Muscle layer of duodenum (tissue), 2 donors: ENCODE data around the gene SHLD3.
"Not testable (repeated sequence)": the region's sequence is repeated elsewhere in the genome, so short reads cannot be mapped to it uniquely, and the experiment has no call there.

Experiments
- H3K27ac ChIP-seq: one replicate; pipeline ENCODE4 v1.7.0; 2013; ENCODE audit warnings: mild to moderate bottlenecking, low read length
- H3K27me3 ChIP-seq: one replicate; pipeline ENCODE4 v1.7.0; 2013; ENCODE audit warnings: low read depth, mild to moderate bottlenecking, control low read depth, low read length
- H3K36me3 ChIP-seq, 2 donors: one replicate each; pipeline ENCODE4 v1.7.0; 2013; ENCODE audit warnings: low read length in 2 of 2, control low read depth in 1 of 2, mild to moderate bottlenecking in 1 of 2; ENCODE audit not compliant: insufficient read depth in 2 of 2, control insufficient read depth in 1 of 2
- H3K4me1 ChIP-seq, 2 donors: one replicate each; pipeline ENCODE4 v1.7.0; 2013; ENCODE audit warnings: low read length in 2 of 2, mild to moderate bottlenecking in 2 of 2, control low read depth in 1 of 2, moderate library complexity in 1 of 2; ENCODE audit not compliant: insufficient read depth in 2 of 2, control insufficient read depth in 1 of 2
- H3K4me3 ChIP-seq, 2 donors: one replicate each; pipeline ENCODE4 v1.7.0; 2013; ENCODE audit warnings: low read length in 2 of 2, low read depth in 1 of 2, mild to moderate bottlenecking in 1 of 2
- H3K9me3 ChIP-seq, 2 donors: one replicate each; pipeline ENCODE4 v1.7.0; 2013; ENCODE audit warnings: low read length in 2 of 2, control low read depth in 1 of 2, mild to moderate bottlenecking in 1 of 2; ENCODE audit not compliant: control insufficient read depth in 1 of 2
- donor health status: healthy.

The SHLD3 gene

GRCh38 chr5:65624571-65625555 is at the start of gene SHLD3, which contains the start of gene TRAPPC13:
TSS of gene SHLD3 (plus strand) at chr5:65625027. CDS start at chr5:65629588, 4,561 bp downstream.
TSS of gene TRAPPC13 (plus strand) at chr5:65625027. CDS start at chr5:65625061, 34 bp downstream.
- H3K4me1 ChIP-seq = peaks cover 20 to 35% of the 10 kb centered on the region in 2 donors
- peak within 1 kb of the TSS; percentile 86 for H3K27ac ChIP-seq
- no peaks in the 10 kb centered on the region for H3K9me3 ChIP-seq
- peaks cover 5 to 8% of the 10 kb centered on the region in 2 donors for H3K36me3 ChIP-seq
- H3K4me3 ChIP-seq = peak within 1 kb of the TSS; percentile 82 to 90
- H3K27me3 ChIP-seq = no peaks in the 10 kb centered on the region

GRCh38 chr5:65577141-65577540 is 47.7 kb upstream of the SHLD3 start:
- Histone ChIP-seq H3K36me3 (peaks cover 28 to 39% of the 10 kb centered on the region in 2 donors), H3K27me3 (no peaks in the 10 kb centered on the region), H3K9me3 (no peaks in the 10 kb centered on the region), H3K4me1 (no peaks in the 10 kb centered on the region), H3K27ac (no peak overlapping the region), H3K4me3 (no peak overlapping the region)

- H3K4me1 ChIP-seq = no peaks in the 10 kb centered on the region
- H3K36me3 ChIP-seq = peaks cover 48 to 71% of the 10 kb centered on the region in 2 donors
- no peak overlapping the region for H3K4me3 ChIP-seq
- no peaks in the 10 kb centered on the region for H3K9me3 ChIP-seq
- no peak overlapping the region for H3K27ac ChIP-seq
- H3K27me3 ChIP-seq = no peaks in the 10 kb centered on the region
These were observed 36.1 kb upstream of the SHLD3 start for GRCh38 chr5:65588694-65589093.

GRCh38 chr5:65601761-65602160 is 23.1 kb upstream of the SHLD3 start:
- H3K9me3 ChIP-seq, H3K27me3 ChIP-seq, H3K4me1 ChIP-seq, H3K27ac ChIP-seq, H3K4me3 ChIP-seq: not testable (repeated sequence)
- H3K36me3 ChIP-seq = peaks cover 29 to 77% of the 10 kb centered on the region in 2 donors

- H3K4me1 ChIP-seq = no peaks in the 10 kb centered on the region
- H3K27ac ChIP-seq = no peak overlapping the region
- no peaks in the 10 kb centered on the region for H3K27me3 ChIP-seq
- H3K9me3 ChIP-seq = no peaks in the 10 kb centered on the region
- H3K36me3 ChIP-seq = peaks cover 53 to 76% of the 10 kb centered on the region in 2 donors
- no peak overlapping the region for H3K4me3 ChIP-seq
These were observed 13.3 kb upstream of the SHLD3 start for GRCh38 chr5:65611524-65611923.

GRCh38 chr5:65612298-65612907 is 12.4 kb upstream of the SHLD3 start:
- H3K27me3 ChIP-seq = no peaks in the 10 kb centered on the region
- H3K4me1 ChIP-seq = no peaks in the 10 kb centered on the region
- H3K27ac ChIP-seq = no peak overlapping the region
- H3K4me3 ChIP-seq = no peak overlapping the region
- H3K36me3 ChIP-seq = peaks cover 53 to 68% of the 10 kb centered on the region in 2 donors
- H3K9me3 ChIP-seq = no peaks in the 10 kb centered on the region

- H3K4me3 ChIP-seq = no peak overlapping the region
- no peaks in the 10 kb centered on the region for H3K9me3 ChIP-seq
- no peaks in the 10 kb centered on the region for H3K27me3 ChIP-seq
- H3K36me3 ChIP-seq = peaks cover 2 to 7% of the 10 kb centered on the region in 2 donors
- H3K4me1 ChIP-seq = peaks cover 13 to 24% of the 10 kb centered on the region in 2 donors
- no peak overlapping the region for H3K27ac ChIP-seq
These were observed 4.8 kb upstream of the SHLD3 start for GRCh38 chr5:65620021-65620420.

GRCh38 chr5:65621961-65622360 is 2.9 kb upstream of the SHLD3 start:
- Histone ChIP-seq H3K4me1 (peaks cover 20 to 35% of the 10 kb centered on the region in 2 donors), H3K4me3 (peak overlapping the region in 1 of 2 donors; percentile 82)

GRCh38 chr5:65623482-65623881 is 1.3 kb upstream of the SHLD3 start:
- H3K4me3 ChIP-seq = peak overlapping the region; percentile 82 to 90
- no peaks in the 10 kb centered on the region for H3K36me3 ChIP-seq
- H3K27me3 ChIP-seq = no peaks in the 10 kb centered on the region
- peak overlapping the region; percentile 86 for H3K27ac ChIP-seq
- H3K9me3 ChIP-seq = no peaks in the 10 kb centered on the region
- peaks cover 20 to 35% of the 10 kb centered on the region in 2 donors for H3K4me1 ChIP-seq

More at GRCh38 chr5:65621961-65622360, 2.9 kb upstream of the SHLD3 start:
- not testable (repeated sequence) for H3K36me3 ChIP-seq, H3K27me3 ChIP-seq, H3K9me3 ChIP-seq, H3K27ac ChIP-seq

GRCh38 chr5:65624025-65624570 is 729 bp upstream of the SHLD3 start, which contains the start of gene TRIM23:
TSS of gene TRIM23 (minus strand) at chr5:65624333. CDS start at chr5:65624274, 59 bp downstream.
- Histone ChIP-seq H3K9me3 (no peaks in the 10 kb centered on the region), H3K27me3 (no peaks in the 10 kb centered on the region), H3K36me3 (peaks cover 0 to under 1% of the 10 kb centered on the region in 2 donors), H3K27ac (peak within 1 kb of the TSS; percentile 86), H3K4me1 (peaks cover 20 to 35% of the 10 kb centered on the region in 2 donors), H3K4me3 (peak within 1 kb of the TSS; percentile 82 to 90)

GRCh38 chr5:65625743-65626142 is 916 bp downstream of the SHLD3 start:
- Histone ChIP-seq H3K4me3 (peak overlapping the region; percentile 82 to 90), H3K4me1 (peaks cover 20 to 31% of the 10 kb centered on the region in 2 donors), H3K9me3 (no peaks in the 10 kb centered on the region), H3K27ac (no peak overlapping the region), H3K27me3 (no peaks in the 10 kb centered on the region), H3K36me3 (peaks cover 6 to 10% of the 10 kb centered on the region in 2 donors)
